B cell (primary cell): ENCODE data around the gene DNAH12. TPM values are rescaled to one million over a fixed set of nuclear protein-coding genes. Genes with fewer than 3 reads are reported as not detected.
"Not testable (repeated sequence)": the region's sequence is repeated elsewhere in the genome, so short reads cannot be mapped to it uniquely, and the experiment has no call there.

Experiments used
- ATAC-seq: fragments of 200-7000 bp; cut with Tn5 transposase; one replicate; pipeline ENCODE4 v1.10.0; 2021; ENCODE audit warnings: low read depth, mild to moderate bottlenecking, moderate number of reproducible peaks, moderate library complexity
- CTCF ChIA-PET: fragments of 350-600 bp; sonication (Branson Sonifier 250); formaldehyde crosslinking; loops from one replicate; lab custom pipeline; 2021; ENCODE audit warnings: antibody characterized with exemption, inconsistent platforms; lab: Charles Lee
- POLR2A ChIA-PET: fragments of 350-600 bp; sonication (Branson Sonifier 250); formaldehyde crosslinking; loops from one replicate; lab custom pipeline; 2021; ENCODE audit warnings: antibody characterized with exemption; lab: Charles Lee
- DNase-seq: peaks from one replicate; pipeline ENCODE4 v3.0.0; 2013
- H2AFZ ChIP-seq: 2 replicates; pipeline ENCODE4 v1.6.1; 2012; ENCODE audit warnings: mild to moderate bottlenecking, low read depth, low read length; ENCODE audit not compliant: insufficient read depth, poor library complexity, severe bottlenecking
- H3K27ac ChIP-seq, 2 donors: 1 replicate in 1 of 2; 2 replicates in 1 of 2; pipeline ENCODE4 v1.5.1; 2012 to 2013; ENCODE audit warnings: low read length in 2 of 2, mild to moderate bottlenecking in 2 of 2, moderate library complexity in 1 of 2
- H3K27me3 ChIP-seq, 4 experiments: fragments of 200-600 bp in 1 of 4; sonication (generic) in 1 of 4; replicated peaks in 1 of 4; 1 replicate in 2 of 4; 2 replicates in 2 of 4; pipeline versions ENCODE4 v1.6.1 to v1.7.0; 2013 to 2016; ENCODE audit warnings: low read length in 3 of 4, mild to moderate bottlenecking in 2 of 4, mixed read lengths in 1 of 4, moderate library complexity in 1 of 4; ENCODE audit not compliant: insufficient read depth in 4 of 4, control insufficient read depth in 3 of 4; ENCODE audit errors: control extremely low read depth in 1 of 4
- H3K36me3 ChIP-seq, 2 experiments: replicated peaks in 1 of 2; 1 replicate in 1 of 2; 2 replicates in 1 of 2; pipeline versions ENCODE4 v1.6.1 to v1.7.1; 2013; ENCODE audit warnings: low read length in 1 of 2; ENCODE audit not compliant: insufficient read depth in 2 of 2, control insufficient read depth in 1 of 2; ENCODE audit errors: control extremely low read depth in 1 of 2, extremely low read depth in 1 of 2
- H3K4me1 ChIP-seq, 2 donors: fragments of 200-600 bp in 1 of 2; sonication (generic) in 1 of 2; 1 replicate in 1 of 2; 2 replicates in 1 of 2; pipeline versions ENCODE4 v1.5.1 to v1.6.1; 2013 to 2017; ENCODE audit warnings: low read length in 2 of 2; ENCODE audit not compliant: control insufficient read depth in 2 of 2, insufficient read depth in 2 of 2
- H3K4me2 ChIP-seq: replicated peaks from 2 replicates; pipeline ENCODE3; 2012; ENCODE audit warnings: mild to moderate bottlenecking, low read depth, low read length; ENCODE audit not compliant: poor library complexity, severe bottlenecking
- H3K4me3 ChIP-seq, 5 experiments: fragments of 200-600 bp in 1 of 5; sonication (generic) in 1 of 5; 1 replicate in 3 of 5; 2 replicates in 2 of 5; pipeline versions ENCODE4 v1.5.1 to v1.7.0; 2011 to 2016; ENCODE audit warnings: low read length in 4 of 5, mild to moderate bottlenecking in 4 of 5, low read depth in 2 of 5, control low read depth in 1 of 5, moderate library complexity in 1 of 5; ENCODE audit not compliant: insufficient read depth in 1 of 5; ENCODE audit errors: control extremely low read depth in 1 of 5, extremely low read depth in 1 of 5
- H3K79me2 ChIP-seq: fragments of 200-600 bp; sonication (generic); one replicate; pipeline ENCODE4 v1.6.0; 2016; ENCODE audit warnings: low read length; ENCODE audit not compliant: control insufficient read depth, insufficient read depth
- H3K9ac ChIP-seq: fragments of 200-600 bp; sonication (generic); 2 replicates; pipeline ENCODE4 v1.6.1; 2017; ENCODE audit warnings: mild to moderate bottlenecking, low read length, moderate library complexity
- H3K9me3 ChIP-seq, 3 donors: one replicate each; pipeline versions ENCODE4 v1.6.1 to v1.7.1; 2013; ENCODE audit warnings: low read length in 2 of 3; ENCODE audit not compliant: control insufficient read depth in 2 of 3, insufficient read depth in 1 of 3; ENCODE audit errors: control extremely low read depth in 1 of 3
- H4K20me1 ChIP-seq: 2 replicates; pipeline ENCODE4 v1.6.0; 2012; ENCODE audit warnings: mild to moderate bottlenecking, low read length; ENCODE audit not compliant: insufficient read depth, control insufficient read depth, poor library complexity, severe bottlenecking
- H3K27ac Mint-ChIP-seq: one replicate; pipeline ENCODE4 v1.8.0; 2021; ENCODE audit warnings: mixed read lengths
- H3K27me3 Mint-ChIP-seq: one replicate; pipeline ENCODE4 v1.8.0; 2021; ENCODE audit warnings: mixed read lengths
- H3K4me1 Mint-ChIP-seq: one replicate; pipeline ENCODE4 v1.8.0; 2021; ENCODE audit warnings: mixed read lengths
- H3K4me3 Mint-ChIP-seq: one replicate; pipeline ENCODE4 v1.8.0; 2021; ENCODE audit warnings: mixed read lengths
- H3K9me3 Mint-ChIP-seq: one replicate; pipeline ENCODE4 v1.8.0; 2022; ENCODE audit warnings: mixed read lengths; ENCODE audit not compliant: insufficient read depth
- EZH2 ChIP-seq: IDR thresholded peaks from 2 replicates; pipeline ENCODE4 v1.6.1; 2012; ENCODE audit warnings: borderline replicate concordance, low read depth, mild to moderate bottlenecking, moderate library complexity, low read length; ENCODE audit not compliant: insufficient read depth, poor library complexity, severe bottlenecking
- WGBS: methylation state at CpG from one replicate; pipeline ENCODE4 v1.1.5; 2013; ENCODE audit warnings: missing lambda C conversion rate; ENCODE audit not compliant: insufficient coverage; 5-methylcytosine and 5-hydroxymethylcytosine counted together
- intact Hi-C: fragments of 100-400 bp; cut with micrococcal nuclease; formaldehyde crosslinking; loops from one replicate; pipeline ENCODE4 v1.10.0; 2022
- polyA plus RNA-seq: library from polyadenylated mRNA; depleted of rRNA; stranded (reverse); fragments of >200 nt; gene quantifications from 2 replicates; pipeline ENCODE4 v1.2.3, GENCODE V29; 2012
- total RNA-seq, 2 donors: library from RNA; stranded (reverse); fragments of 120-200 nt in 1 of 2; gene quantifications; 1 replicate in 1 of 2; 2 replicates in 1 of 2; pipeline versions ENCODE4 v1.2.3 to v1.2.4, GENCODE V29; 2013 to 2022
- TF ChIP-seq, protein P1 (sequence below): fragments of 200-600 bp; IDR thresholded peaks from one replicate; pipeline ENCODE4 v1.8.0; 2022; ENCODE audit warnings: antibody characterized with exemption, mild to moderate bottlenecking

The DNAH12 gene
- total and polyA plus RNA-seq, 2 donors (not counting 1 experiment from before 2014, with no cell fraction given), result 0.09 to 0.17 TPM

DNA sequence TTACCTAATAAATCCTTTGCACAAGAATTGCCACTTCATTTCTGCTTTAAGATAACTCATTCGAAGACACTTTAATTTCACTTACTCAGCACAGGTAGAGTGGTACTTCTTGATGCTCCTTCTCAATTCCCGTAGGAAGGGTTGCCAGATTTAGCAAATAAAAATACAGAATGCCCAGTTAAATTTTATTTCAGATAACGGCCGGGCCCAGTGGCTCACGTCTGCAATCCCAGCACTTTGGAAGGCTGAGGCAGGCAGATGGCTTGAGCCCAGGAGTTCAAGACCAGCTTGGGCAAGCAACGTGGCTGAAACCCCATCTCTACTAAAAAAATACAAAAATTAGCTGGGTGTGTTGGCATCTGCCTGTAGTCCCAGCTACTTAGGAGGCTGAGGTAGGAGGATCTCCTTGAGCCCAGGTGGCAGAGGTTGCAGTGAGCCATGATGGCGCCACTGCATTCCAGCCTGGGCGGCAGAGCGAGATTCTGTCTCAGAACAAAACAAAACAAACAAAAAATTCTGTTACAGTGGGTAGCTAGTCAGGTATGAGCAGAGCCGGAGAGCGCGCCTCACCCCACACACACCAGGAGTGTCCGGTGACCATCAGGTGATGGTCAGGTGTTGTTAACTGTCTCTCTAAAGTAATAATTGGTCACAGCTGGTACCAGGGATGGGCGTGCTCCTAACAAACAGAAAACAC is 92.8 kb downstream of the DNAH12 start:
- ChIA-PET POLR2A (no interaction called here), CTCF (no interaction called here)
- Histone ChIP-seq H3K9me3 (no peaks in the 10 kb centered on the region), H3K4me1 (no peaks in the 10 kb centered on the region), H4K20me1 (no peaks in the 10 kb centered on the region), H2AFZ (no peak overlapping the region), H3K36me3 (no peaks in the 10 kb centered on the region), H3K79me2 (no peaks in the 10 kb centered on the region), H3K27ac (no peak overlapping the region), H3K4me2 (no peak overlapping the region), H3K27me3 (no peaks in the 10 kb centered on the region), H3K9ac (no peak overlapping the region), H3K4me3 (no peak overlapping the region)
- intact Hi-C loops, result no loop called here
- peaks cover 4% of the 10 kb centered on the region for H3K27me3 Mint-ChIP-seq
- ATAC-seq (no peak), DNase-seq (no peak)
- TF ChIP-seq, protein P1, sequence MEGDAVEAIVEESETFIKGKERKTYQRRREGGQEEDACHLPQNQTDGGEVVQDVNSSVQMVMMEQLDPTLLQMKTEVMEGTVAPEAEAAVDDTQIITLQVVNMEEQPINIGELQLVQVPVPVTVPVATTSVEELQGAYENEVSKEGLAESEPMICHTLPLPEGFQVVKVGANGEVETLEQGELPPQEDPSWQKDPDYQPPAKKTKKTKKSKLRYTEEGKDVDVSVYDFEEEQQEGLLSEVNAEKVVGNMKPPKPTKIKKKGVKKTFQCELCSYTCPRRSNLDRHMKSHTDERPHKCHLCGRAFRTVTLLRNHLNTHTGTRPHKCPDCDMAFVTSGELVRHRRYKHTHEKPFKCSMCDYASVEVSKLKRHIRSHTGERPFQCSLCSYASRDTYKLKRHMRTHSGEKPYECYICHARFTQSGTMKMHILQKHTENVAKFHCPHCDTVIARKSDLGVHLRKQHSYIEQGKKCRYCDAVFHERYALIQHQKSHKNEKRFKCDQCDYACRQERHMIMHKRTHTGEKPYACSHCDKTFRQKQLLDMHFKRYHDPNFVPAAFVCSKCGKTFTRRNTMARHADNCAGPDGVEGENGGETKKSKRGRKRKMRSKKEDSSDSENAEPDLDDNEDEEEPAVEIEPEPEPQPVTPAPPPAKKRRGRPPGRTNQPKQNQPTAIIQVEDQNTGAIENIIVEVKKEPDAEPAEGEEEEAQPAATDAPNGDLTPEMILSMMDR, result no peak
- TF ChIP-seq EZH2, result no peak
- no peaks in the 10 kb centered on the region for H3K9me3 Mint-ChIP-seq
- H3K4me3 Mint-ChIP-seq, result no peak overlapping the region
- 93% methylated on average over 4 of the region's 14 CpGs for WGBS
- H3K27ac Mint-ChIP-seq, result no peak overlapping the region
- no peaks in the 10 kb centered on the region for H3K4me1 Mint-ChIP-seq

DNA sequence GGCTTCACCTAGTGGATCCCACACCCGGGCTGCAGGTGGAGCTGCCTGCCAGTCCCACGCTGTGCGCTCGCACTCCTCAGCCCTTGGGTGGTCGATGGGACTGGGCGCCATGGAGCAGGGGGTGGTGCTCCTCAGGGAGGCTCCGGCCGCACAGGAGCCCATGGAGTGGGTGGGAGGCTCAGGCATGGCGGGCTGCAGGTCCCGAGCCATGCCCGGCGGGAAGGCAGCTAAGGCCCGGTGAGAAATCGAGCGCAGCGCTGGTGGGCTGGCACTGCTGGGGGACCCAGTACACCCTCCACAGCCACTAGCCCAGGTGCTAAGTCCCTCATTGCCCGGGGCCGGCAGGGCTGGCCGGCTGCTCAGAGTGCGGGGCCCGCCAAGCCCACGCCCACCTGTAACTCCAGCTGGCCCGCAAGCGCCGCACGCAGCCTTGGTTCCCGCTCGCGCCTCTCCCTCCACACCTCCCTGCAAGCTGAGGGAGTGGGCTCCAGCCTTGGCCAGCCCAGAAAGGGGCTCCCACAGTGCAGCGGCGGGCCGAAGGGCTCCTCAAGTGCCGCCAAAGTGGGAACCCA is 94.8 kb downstream of the DNAH12 start:
- ATAC-seq, H3K4me2 ChIP-seq, CTCF ChIA-PET, H3K27me3 Mint-ChIP-seq, H3K27ac ChIP-seq, H3K4me3 Mint-ChIP-seq, H3K4me1 Mint-ChIP-seq, H3K9me3 ChIP-seq, H3K79me2 ChIP-seq, H3K9ac ChIP-seq, H2AFZ ChIP-seq, H3K9me3 Mint-ChIP-seq, POLR2A ChIA-PET, intact Hi-C loops, DNase-seq, H4K20me1 ChIP-seq, H3K27me3 ChIP-seq, H3K36me3 ChIP-seq, H3K27ac Mint-ChIP-seq, H3K4me3 ChIP-seq, H3K4me1 ChIP-seq: not testable (repeated sequence)
- WGBS, result 87% methylated on average over 21 of the region's 33 CpGs

DNA sequence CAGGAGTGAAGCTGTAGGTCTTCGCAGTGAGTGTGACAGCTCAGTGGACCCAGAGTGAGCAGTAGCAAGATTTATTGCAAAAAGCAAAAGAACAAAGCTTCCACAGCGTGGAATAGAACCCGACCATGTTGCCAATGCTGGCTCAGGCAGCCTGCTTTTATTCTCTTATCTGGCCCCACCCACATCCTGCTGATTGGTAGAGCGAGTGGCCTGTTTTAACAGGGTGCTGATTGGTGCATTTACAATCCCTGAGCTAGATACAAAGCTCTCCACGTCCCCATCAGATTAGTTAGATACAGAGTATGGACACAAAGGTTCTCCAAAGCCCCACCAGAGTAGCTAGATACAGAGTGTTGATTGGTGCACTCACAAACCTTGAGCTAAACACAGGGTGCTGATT is 95.7 kb downstream of the DNAH12 start:
- H3K36me3 ChIP-seq, H3K27ac ChIP-seq, H3K79me2 ChIP-seq, ATAC-seq, H2AFZ ChIP-seq, intact Hi-C loops, H3K27me3 Mint-ChIP-seq, DNase-seq, POLR2A ChIA-PET, CTCF ChIA-PET, H3K4me3 Mint-ChIP-seq, H3K4me3 ChIP-seq, H3K4me2 ChIP-seq, H3K9ac ChIP-seq, H4K20me1 ChIP-seq, H3K9me3 Mint-ChIP-seq, H3K27ac Mint-ChIP-seq, H3K4me1 ChIP-seq, H3K27me3 ChIP-seq, H3K4me1 Mint-ChIP-seq, H3K9me3 ChIP-seq: not testable (repeated sequence)
- 20% methylated on average over 1 of the region's 5 CpGs for WGBS
